ENCODE data around the gene NFIA.

- TF ChIP-seq POLR2AphosphoS5 (IDR thresholded peaks at IDR 0.05; ENCODE audit: low read depth, low read length), result no peak
- TF ChIP-seq POLR2A (IDR thresholded peaks at IDR 0.05; ENCODE audit: low read depth, low read length), result no peak
- TF ChIP-seq TAF1 (IDR thresholded peaks at IDR 0.05; ENCODE audit: low read depth, low read length), result no peak
- peak; percentile 80; the same call in 1 of the 2 replicates for TF ChIP-seq POU2F2 (IDR thresholded peaks at IDR 0.05; ENCODE audit: low read depth, low read length)
- TF ChIP-seq SPI1 (IDR thresholded peaks at IDR 0.05; ENCODE audit: low read depth, low read length), result no peak
- no peak for TF ChIP-seq PAX5 (IDR thresholded peaks at IDR 0.05; ENCODE audit: insufficient read depth, low read length, severe bottlenecking)
Observed at GRCh38 chr1:61318319-61319125, 236.2 kb downstream of the NFIA start.

All from GM12891 (cell line).